ENCODE data around the gene KLC3.

The KLC3 gene

DNA sequence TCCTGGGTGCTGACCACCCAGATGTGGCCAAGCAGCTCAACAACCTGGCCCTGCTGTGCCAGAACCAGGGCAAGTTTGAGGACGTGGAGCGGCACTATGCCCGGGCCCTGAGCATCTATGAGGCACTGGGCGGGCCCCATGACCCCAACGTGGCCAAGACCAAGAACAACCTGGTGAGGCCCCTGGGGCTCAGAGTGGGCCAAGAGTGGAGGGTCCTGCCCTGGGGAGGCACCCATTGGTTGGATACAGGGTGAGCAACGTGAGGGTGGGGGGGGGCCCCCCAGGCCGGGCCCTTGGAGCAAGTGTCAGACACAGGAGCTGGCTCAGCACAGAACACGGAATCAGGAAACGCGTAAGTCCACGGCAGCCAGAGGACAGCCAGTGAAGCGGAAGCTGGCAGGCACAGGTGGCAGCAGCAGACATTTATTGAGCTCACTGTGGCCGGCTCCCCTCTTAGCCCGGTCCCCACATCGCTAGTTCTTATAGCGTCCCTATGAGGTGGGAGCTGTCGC, 8.9 kb downstream of the KLC3 start:
- no peak for DNase-seq

DNA sequence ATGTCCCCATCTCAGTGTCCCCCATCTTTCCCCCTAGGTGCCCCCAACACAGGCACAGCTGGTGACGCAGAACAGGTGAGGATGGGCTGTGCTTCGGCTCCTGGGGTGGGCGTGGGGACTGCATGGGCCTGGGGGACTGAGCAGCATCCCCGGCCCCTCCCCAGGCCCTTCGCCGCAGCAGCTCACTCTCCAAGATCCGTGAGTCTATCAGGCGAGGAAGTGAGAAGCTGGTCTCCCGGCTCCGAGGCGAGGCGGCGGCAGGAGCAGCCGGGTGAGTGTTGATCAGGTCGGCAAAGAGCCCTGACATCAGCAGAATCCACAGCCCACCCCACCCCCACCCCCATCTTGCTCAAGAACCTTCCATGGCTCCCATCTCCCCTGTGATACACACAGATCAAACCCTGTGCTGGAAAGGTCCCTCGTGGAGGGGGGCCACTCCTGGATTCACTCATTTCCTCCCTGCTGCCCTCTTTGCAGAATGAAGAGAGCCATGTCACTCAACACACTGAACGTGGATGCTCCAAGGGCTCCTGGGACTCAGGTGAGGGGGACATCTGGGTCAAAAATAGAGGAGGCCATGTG, 10.0 kb downstream of the KLC3 start:
- no peak for DNase-seq

DNA sequence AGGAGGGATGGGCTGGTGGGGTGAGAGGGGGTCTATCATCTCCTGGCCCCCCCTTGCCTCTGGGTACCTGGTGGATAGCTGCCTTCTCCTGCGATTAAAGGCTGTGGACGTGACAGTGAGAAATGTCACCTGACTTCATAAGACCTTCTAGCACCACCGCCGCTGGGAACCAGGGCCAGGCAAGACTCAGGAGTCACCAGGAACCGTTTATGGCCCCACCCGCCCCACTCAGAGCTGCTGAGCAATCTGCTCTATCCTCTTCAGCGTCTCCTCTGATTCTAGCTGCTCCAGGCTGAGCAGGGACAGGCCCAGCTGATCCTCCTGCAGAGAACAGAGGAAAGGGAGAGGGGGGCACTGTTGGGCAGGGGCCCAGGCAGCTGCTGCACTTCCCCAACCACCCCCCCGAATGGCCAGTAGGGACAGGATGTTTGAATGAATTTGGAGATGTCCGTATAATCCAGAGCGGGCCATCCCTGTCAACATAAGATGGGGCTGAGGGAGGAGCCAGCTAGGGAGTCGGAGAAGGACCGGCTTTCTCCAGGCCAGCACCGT, 10.9 kb downstream of the KLC3 start:
- no peak for DNase-seq

DNA sequence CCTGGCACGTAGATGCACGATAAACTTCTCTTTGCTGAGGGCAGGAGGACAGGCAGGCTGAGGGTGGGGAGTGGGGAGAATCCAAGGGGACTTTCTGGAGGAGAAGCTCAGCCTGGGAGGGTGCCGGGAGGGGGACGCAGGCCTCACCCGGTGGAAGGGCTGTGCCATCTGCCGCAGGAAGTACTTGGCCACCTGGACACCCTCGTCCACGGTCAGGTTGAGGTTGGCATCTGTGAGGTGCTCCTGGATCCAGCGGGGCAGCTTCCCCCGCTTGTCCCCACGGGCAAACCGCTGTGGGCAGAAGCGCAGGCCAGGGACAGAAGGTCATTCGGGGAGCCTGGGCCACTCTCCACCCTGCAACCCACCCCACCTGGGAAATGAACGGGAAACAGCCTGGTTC, 11.5 kb downstream of the KLC3 start:
- DNase-seq, result no peak

DNA sequence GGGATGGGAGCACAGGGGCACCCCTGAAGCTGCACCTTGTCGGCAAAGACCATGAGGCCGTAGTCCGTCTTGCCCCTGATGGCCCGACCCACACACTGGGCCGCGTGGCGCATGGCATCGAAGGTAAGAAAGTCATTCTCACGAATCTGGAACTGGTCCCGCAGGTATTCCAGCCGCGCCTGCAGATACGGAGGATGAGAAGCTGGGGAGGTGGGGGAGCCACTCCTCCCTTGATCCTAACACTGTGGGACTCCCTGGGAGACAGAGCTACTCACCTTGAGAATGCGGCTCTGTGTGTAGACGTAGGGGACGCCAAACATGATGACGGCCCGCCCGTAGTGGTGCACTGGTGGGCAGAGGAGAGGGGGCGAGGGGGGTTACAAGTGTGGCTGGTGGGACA, 11.9 kb downstream of the KLC3 start:
- no peak for DNase-seq

DNA sequence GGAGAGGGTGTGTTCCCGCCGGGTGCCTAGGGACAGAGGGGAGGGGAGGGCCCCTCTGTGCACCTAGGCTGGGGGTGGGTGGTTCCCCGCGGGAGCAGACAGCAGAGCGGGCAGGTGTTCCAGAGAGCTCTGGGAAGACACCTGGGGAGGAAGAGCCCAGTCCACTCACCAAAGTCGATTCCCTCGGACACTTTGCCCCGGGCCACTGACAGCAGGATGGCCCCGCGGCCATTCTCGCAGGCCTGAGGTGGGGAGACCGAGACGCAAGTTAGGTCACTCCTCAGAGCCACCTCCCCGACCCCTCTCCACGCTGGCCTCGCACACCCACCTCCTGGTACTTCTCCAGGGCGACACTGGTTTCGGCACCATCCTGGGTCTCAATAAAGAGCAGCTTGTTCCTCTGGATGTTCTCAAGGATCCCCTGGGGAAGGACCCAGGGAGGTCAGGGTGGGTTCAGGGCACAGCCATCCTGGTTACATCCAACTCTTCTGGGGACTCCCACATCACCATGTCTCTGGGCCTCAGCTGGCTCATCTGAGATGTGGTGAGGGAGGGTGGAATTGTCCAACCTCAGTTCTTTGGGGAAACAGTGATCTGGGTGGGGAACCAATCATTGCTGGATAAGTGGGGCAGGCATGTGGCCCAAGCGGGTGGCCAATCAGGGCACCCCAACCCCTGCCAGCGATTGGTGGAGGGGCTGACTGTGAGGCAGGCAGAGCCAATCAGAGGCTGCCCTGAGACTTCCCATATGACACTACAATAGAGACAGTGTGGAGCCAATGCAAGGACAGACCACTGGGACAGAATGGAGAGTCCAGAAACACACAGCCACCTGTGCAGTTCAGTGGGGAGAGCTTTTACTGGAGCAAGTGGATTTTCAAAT, 12.6 kb downstream of the KLC3 start:
- DNase-seq, result no peak

DNA sequence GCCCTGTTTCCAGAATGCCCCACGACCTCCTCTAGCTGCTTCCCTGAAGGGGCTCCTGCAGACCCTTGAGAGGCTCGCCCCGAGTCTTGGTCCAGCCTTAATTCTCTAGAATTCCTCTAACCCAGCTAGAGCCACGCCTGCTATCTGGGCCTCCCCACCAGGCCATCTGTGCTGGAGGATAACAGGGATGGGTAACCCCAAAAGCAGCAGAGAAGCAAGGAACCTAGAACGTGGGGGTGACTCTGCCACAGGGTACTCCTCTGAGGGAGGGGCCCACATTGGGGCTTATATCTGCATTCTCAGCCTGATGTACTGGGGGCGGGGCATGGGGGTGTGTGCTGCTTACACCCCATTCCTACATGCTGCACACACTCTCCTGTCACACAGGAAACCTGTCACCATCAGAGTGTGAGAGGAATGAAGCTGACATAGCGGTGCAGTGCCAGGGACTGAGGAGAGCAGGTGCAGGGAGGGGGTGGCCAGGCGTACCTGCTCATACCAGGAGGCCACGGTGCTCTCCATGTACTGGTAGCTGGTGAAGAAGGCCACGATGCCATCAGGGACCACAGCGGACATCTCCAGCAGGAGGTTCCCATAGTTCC, 13.8 kb downstream of the KLC3 start:
- DNase-seq, result no peak

DNA sequence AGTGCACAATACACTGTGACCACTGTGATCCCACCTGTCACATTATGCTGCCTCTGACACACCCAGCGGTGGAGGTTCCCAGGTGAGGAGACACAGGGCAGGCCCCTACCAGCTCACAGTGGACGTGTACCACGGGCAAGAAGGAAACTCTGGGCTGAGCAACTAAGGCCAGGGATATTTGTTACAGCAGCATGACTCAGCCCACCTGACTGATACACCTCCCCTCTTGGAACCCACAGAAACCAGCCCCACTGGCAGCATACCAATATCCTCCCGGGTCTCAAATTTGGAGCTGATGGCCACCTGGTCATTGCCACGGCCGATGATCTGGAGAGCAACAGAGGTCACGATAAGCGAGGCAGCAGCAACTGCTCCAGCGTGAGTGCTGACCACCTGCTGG, 14.9 kb downstream of the KLC3 start:
- no peak for DNase-seq

DNA sequence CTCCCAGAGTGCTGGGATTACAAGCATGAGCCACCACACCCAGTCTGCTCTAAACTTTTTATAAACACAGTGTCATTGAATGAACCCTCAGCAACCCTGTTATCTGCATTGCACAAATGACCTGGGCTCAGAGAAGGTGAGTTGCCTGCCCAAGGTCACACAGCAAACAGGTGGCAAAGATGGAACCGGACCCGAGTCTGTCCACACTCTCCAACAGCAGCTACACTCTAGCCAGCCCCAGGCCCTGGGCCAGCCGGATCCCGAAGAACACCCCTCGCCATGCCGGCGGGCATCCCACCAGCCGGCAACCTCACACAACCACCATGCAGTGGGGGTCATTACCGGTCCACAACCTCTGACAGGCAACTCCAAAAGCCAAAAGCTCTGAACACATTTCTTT, 15.4 kb downstream of the KLC3 start:
- no peak for DNase-seq

DNA sequence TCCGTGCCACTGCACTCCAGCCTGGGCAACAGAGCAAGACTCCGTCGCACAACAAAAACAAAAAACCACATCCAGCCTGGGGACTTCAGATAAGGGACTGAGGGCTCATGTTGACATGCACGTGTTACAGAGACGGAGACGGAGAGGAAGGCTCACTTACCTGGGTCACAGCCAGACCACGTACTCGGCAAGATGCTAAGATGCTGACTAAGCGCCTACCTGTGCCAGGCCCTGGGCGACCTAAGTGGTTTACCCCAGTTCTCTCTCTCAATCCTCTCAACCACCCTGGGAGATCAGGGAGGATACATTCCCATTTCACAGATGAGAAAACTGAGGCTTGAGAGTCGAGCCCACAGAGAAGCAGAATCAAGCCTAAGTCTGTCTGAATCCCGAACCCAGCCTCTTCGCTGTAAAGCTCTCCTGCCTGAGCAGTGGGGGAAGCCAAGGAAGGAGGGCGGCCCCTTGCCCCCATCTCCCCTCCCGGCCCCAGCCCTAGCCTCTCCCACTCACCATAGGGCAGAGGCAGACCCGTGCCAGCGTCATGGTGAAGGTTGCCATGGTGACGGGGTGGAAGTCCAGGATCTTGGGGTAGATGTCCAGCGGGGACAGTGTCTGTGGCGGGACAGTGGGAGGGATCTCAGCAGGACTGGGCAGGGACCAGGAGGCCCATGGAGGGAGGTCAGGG, 16.4 kb downstream of the KLC3 start:
- DNase-seq, result no peak

DNA sequence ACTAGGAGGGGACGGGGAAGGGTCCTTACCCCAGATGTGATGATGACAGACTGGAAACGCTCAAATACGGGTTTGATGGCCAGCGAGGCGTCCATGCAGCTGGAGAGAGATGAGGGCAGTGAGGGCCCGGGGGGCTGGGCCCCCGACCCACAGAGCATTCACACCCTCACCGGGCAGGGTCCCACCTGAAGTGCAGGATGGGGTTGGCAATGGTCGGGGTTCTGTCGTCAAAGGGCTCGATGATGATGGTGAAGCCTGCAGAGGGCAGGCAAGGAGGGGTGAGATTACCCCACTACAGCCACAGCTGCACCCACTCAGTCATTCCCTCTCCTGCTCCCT, 16.9 kb downstream of the KLC3 start:
- no peak for DNase-seq

DNA sequence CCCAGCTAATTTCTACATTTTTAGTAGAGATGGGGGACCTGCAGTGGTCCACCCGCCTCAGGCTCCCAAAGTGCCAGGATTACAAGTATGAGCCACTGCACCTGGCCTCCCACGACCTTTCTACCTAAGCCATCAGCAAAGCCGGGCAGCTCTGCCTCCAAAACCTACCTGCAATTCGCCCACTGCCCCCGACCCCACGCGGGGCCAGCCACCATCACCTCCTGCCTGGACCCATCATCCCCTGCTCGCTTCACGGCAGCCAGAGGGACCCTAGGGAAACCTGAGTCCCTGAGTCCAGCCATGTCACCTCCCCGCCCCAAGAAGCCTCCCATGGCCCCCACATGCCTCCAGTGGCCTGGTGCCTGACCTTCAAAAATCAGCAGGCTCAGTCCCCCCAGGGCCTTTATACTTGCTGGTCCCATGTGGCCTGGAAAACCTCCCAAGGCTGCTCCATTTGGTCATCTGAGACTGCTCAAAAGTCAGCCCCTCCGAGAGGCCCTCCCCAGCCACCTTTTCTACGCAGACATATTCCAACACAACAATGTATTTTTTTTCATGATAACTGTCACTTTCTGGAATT, 17.8 kb downstream of the KLC3 start:
- DNase-seq, result no peak

DNA sequence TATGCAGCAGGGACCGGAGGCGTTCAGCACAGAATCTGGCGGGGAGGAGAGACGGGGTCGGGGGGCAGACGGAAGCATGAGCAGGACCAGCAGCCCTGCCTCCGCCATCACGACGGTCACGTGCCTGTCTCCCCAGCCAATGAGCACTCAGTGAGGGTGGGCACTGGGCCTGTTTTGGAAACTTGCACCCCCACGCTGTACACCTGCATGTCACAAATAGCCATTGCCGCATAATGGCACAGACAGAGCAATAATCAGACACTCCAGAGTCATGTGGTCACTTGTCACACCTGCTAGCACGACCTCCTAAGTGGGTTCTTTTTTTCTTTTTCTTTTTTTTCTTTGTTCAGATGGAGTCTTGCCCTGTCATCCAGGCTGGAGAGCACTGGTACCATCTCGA, 21.1 kb downstream of the KLC3 start:
- DNase-seq, result no peak

DNA sequence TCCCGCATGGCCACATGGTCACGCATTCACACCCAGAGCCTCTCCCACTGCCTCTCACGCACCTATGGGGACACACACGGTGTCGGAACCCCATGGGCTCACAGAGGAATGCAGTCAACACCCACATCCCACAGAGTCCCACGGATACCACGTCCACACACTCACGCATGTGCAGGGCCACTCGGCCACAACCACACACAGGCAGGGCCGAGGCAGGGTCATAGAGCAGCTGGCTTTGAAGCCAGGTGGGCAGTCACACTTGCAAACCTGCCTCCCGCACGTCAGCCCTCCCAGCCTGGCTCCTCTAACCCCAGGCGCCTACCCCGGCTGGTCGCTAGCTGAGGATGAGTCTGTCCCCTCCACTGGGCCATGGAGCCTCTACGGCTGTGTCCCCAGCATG, 21.7 kb downstream of the KLC3 start:
- DNase-seq, result no peak

DNA sequence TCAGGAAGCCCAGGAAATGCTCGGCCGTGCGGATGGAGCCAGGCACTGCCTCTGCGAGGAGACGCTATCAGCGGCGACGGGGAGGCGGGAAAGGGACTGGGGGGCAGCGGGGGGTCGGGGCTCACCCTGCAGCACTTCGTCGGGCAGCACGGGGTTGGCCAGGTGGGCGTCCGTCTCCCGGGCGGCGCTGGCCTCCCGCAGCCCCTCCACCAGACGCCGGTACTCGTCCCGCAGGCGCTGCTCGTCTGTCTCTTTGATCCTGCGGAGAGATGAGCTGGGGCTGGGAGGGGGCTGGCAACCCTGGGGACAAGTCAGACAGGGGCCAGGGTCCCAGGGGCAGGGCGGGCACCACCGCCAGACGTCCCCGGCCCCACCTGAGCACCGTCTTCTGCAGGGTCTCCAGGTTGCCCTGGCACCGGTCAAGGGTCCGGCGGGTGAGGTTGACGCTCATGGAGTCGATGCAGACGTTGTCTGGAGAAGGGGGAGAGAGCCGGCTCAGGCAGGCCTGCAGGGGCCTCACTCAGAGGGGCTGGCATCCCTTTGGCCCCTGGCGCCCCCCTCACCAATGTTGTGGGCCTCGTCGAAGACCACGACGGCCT, 23.4 kb downstream of the KLC3 start:
- DNase-seq, result no peak

DNA sequence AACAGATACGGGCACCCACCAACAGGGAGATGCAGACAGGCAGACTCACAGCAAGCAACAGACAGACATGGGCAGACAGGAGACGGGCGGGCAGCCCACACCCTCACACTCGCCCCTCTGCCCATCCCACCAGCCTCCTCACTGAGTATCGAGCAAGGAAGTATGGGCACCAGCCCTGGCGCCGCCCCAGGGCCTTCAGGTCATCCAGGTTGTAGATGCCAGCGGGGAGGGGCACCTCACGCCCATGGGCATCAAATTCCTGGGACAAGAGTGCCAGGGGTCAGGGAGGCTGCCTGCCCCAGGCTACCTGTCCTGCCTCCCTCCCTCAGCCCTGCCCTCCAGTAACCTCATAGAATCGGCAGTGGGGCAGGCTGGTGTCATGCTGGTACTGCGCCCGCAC, 24.1 kb downstream of the KLC3 start:
- DNase-seq, result no peak

DNA sequence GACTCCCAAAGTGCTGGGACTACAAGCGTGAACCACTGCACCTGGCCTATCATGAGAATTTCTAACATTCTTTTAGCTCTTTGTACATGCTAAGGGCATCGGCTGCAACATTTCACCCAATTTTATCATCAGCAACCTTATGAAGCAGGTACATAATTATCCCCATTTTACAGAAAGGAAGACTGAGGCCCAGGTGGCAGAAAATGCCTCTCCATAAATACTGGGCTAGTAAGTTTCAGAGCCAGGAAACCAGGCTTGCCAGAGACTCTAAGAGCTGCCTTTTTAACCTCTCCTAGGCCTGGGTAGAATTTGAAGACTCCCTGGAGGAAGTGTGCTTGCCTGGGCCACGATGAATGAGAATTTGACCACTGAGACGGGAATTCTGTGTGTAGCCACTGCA, 27.6 kb downstream of the KLC3 start:
- no peak for DNase-seq

DNA sequence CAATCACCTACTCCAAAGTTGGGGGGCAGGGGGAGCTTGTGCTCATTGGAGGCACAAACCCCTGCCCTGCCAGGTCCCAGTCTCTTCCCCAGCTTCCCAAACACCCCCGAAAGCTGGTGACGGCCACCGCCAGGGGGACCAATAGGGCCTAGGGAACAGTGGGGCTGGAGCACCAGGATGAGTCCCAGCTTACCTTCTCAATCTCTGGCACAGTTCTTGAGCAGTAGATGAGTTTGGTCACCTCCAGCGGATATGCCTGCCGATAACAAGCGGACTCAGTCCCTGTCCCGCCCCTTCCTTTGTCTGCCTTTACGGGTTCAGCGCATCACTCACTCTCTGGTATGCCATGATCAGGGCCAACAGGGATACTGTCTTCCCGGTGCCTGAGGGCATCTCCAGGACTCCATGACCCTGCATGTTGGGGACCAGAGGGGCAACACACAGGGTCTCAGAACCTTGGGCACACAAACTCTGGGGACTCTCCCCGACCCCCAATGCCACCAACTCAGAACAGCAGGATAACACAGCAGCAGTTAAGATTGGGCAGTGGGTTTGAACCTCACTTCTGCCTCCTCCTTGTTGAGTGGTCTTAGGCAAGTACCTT, 28.3 kb downstream of the KLC3 start:
- no peak for DNase-seq

DNA sequence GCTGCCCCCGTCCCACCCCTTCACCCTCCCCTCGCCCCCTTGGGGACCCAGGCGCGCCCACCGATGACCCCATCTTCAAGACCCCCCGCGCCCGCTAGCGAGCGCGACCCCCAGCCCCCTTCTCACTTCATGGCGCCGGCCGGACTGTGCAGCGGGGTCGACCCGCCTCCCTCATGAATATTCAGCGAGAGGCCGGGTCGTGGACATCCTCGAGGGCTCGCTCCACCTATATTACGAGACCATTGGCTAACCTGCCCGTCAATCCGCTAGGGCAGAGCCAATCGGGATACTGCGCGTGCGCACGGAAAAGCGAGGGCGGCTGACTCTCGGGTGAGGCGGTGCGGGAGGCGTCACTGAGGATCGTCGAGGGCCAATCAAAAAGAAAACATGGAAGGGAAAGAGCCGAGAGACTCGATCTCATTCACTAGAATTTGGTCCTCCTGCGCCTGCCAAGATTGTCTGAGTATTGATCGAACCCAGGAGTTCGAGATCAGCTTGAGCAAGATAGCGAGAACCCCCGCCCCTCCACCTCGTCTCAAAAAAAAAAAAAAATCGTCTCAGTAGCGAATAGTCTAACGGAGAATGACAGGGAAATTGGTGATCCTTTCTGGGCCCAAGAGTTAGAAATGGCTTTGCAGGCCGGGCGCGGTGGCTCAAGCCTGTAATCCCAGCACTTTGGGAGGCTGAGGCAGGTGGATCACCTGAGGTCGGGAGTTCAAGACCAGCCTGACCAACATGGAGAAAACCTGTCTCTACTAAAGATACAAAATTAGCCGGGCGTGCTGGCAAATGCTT, 30.1 kb downstream of the KLC3 start, which contains the start of gene ERCC2:
Gene ERCC2, minus strand, starts transcription at position 164 of the 795 bp plus-strand sequence. Its CDS starts 33 bp downstream, at position 131.
- DNase-seq, result peak; percentile 99

DNA sequence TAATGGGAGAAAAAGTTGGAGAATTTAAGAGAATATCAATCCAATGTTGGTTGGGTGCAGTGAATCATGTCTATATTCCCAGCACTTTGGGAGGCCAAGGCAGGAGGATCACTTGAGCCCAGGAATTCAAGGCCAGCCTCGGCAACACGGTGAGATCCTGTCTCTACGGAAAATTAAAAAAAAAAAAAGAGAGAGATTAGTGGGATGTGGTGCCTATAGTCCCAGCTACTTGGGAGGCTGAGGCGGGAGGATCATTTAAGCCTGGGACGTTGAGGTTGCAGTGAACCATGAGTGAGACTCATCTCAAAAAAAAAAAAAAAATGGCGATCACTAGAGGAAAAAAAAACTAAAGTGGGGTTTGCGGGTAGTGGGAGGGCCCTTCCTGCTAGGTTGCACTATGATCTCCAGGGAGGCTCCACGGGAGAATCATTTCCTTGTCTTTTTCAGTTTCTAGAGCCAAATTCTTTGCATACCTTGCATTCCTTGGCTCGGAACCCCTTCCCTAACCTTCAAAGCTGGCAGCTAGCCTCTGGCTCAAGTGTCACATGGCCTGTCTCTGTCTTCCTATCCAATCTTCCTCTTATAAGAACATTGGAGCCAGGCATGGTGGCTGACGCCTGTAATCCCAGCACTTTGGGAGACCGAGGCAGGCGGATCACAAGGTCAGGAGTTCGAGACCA, 35.6 kb downstream of the KLC3 start:
- DNase-seq, result no peak

DNA sequence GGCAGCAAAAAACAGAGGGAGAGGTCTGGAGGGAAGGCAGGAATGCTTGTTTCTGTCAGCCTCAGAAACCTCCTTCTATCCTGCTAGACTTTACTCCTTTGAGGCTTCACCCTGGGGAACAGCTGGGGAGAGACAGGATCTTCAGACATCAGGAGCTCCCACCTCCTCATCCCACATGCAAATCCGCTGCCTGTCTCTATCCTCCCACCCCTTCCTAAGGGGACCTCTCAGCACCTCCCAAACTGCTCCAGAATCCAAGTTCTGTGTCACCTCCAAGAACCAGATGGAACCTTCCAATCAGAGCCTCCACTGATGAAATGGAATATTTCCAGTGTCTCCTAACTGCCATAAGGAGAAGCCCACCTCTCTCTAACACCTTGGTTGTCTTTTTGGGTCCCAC, 39.6 kb downstream of the KLC3 start:
- no peak for DNase-seq

All from activated CD4-positive, CD25-positive, alpha-beta regulatory T cell treated with anti-CD3 and anti-CD28 coated beads, Interleukin-2, amount 50 U/mL, for 72 hours (primary cell).